GM18499 (cell line): ENCODE data around the gene LGI2.

Source experiments
- ATAC-seq: cut with Tn5 transposase; IDR thresholded peaks from one replicate; pipeline ENCODE4 v1.9.1; 2021; ENCODE audit warnings: moderate number of reproducible peaks; ENCODE audit not compliant: insufficient read depth, unreplicated experiment

LGI2 gene

DNA sequence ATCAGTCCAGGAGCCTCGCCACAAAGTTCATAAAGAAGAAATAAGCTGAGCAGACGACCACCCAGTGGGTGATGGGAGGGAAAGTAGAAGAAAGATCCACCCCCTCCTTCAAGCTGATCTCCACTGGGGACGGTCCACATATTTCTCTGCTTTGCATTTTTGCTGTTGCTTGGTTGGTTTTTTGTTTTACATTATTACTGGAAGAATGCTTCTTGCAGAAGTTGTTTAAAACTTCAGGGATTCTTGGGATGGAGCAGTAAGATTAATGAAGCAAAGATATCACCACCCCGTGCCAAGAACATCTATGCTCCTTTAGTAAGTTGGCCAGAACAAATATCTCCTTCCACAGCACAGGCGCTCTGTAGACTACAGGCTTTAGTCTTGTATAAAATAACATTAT, 30.1 kb downstream of the LGI2 start:
- ATAC-seq, result no peak

GRCh38 chr4:24999392-25000089, 31.2 kb downstream of the LGI2 start:
- no peak for ATAC-seq

GRCh38 chr4:24995346-24995919, 35.3 kb downstream of the LGI2 start:
- ATAC-seq, result no peak

GRCh38 chr4:24993551-24994080, 37.1 kb downstream of the LGI2 start:
- no peak for ATAC-seq

DNA sequence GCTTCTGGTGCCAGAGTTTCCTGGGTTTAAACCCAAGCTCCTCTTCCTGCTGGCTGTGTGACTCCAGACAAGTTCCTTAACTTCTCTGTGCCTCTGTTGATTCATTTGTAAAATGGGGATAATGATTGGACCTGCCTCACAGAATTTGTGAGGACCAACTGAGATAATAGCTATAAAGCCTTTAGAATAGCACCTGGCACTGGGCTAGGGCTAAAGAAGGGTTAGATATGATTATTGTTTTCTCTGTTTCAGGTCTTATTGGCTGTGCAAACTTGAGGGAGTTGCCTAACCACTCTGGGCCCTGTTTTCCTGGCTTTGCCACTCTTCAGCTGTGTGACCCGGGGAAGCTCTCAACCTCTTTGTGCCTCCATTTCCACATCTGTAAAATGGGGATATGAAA, 37.8 kb downstream of the LGI2 start:
- ATAC-seq, result no peak

DNA sequence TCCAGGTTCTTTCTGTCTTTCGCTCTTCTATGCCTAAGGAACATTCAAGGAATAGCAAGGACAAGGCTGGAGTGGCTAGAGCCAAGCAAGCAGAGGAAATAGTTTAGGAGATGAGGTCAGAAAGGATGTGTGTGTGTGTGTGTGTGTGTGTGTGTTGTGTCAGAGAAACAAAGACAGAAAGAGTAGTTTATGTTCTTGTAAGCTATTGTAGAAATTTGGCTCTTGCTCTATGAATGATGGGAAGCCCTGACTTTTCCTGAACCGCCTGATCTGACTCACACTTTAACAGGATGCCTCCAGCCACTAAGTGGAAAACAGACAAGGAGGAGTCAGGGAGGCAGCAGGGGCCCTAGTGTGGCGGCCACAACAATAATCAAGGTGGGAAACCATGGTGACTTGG, 39.7 kb downstream of the LGI2 start:
- ATAC-seq, result no peak

GRCh38 chr4:24989327-24989726, 41.4 kb downstream of the LGI2 start:
- ATAC-seq, result no peak

DNA sequence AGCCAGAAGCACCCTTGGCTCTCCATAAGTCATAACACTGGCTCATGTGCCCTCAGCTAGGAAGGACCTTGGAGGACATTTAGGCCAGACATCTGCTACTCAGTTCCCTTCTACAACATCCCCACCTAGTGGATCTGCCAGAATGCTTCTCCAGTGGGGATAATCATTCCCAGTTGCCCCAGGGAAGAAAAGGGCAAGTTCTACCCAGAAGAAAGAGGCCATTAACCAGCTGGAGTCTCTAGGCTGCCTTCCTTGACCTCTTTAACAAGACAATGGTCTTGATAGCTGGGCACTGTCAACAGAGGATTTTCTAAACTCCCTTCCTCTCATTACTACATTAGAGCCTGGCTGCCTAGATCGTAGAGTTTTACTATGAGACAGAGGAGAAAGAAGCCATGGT, 42.0 kb downstream of the LGI2 start:
- no peak for ATAC-seq

GRCh38 chr4:24984602-24985532, 45.9 kb downstream of the LGI2 start:
- ATAC-seq, result no peak

GRCh38 chr4:24980740-24981139, 50.0 kb downstream of the LGI2 start:
- no peak for ATAC-seq

- no peak for ATAC-seq
These were observed 50.6 kb downstream of the LGI2 start for GRCh38 chr4:24980064-24980690.

DNA sequence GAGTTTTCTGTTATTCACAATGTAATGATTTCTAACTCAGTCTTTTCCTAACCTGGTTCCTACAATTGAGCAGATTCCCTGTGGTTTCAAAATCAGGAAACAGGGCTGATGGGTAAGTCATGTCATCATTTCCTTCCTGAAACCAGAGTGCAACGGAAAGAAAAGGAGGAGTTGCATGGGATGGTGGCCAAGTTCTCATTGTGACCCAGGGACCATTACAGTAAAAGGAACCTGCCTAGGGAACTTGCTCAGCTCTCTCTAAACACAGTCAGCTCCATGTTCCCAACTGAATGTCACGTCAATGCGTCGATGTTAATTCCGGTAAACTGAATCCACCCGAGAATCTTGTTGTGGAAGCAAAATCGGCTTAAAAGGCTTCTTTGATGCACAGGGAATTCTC, 51.2 kb downstream of the LGI2 start:
- ATAC-seq, result no peak

- no peak for ATAC-seq
These were observed 52.3 kb downstream of the LGI2 start for GRCh38 chr4:24978291-24979075.

DNA sequence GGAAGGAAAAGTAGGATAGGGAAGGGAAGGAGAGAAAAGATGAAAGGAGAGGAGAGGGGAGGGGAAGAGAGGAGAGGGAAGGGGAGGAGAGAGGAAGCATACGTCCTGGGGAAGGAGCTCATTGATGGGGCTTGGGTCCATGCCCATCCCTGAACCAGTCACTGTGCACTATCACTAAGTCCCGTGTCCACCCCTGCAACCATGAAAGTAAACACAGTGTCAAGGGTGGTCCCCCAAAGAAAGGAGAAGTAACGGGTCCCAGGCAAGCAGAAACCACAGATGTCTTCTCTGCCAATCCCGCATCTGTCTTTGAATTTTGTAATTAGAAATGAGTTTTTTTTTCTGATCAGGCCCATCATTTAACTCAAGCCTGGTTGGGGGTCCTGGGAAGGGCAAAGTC, 55.2 kb downstream of the LGI2 start:
- ATAC-seq, result no peak

DNA sequence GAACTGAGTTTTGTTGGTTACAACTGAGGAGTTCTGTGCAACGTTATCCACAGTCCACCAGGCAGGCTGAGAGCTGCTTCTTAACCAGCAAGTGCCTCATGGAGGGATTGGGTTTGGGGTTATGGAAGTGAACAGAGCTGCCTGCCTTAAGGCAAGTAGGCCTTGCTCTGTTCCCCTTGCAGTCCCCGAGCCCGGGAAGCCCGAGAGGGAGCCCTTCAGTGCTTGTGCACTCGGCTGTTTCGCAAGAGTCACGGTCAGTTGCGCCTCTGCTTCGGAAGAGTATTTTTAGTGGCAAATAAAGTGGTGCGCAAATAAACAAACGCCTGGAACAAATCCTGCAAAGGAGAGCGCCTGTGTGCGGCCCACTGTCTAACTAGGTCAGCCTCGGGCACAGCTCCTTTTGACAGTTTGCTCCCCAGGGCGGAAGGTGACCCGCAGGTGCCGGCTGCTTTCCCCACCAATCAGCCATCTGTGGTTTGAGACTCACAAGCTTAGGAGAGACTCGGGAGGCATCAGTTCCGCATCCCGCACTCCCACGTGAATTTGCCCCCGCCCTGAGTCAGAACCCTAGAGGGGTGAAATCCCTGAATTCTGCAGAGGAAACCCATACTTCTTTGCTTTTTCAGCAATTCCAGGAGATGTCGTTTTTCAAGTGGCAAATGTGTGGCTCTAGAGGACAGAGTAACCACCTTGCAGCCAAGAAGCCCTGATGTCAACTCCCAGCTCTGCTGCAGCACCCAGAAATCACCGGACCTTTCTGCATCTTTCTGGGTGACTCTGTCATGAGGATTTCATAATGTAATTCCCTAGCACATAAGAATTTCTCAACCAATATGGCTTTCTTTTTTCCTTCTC, 56.8 kb downstream of the LGI2 start:
- no peak for ATAC-seq

GRCh38 chr4:24973404-24973746, 57.4 kb downstream of the LGI2 start:
- no peak for ATAC-seq

DNA sequence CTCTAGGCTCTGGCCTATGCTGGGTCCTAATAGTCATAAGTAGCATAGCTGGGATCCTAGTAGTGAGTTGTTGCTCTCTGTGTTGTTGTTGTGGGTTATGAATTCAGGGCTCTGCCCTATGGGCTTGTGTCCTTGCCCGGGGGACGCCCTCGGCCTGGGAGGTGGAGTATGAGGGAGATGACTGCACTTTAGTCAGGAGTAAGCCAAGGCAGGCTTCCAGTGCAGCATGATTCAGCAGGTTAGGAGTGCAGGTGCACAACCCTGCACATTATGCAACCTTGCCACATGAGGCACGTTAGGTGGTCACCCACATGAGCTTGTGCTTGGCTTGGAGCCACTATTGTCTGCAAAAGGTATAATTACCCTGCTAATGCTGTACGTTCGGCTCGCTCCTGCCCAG, 59.6 kb downstream of the LGI2 start:
- no peak for ATAC-seq

DNA sequence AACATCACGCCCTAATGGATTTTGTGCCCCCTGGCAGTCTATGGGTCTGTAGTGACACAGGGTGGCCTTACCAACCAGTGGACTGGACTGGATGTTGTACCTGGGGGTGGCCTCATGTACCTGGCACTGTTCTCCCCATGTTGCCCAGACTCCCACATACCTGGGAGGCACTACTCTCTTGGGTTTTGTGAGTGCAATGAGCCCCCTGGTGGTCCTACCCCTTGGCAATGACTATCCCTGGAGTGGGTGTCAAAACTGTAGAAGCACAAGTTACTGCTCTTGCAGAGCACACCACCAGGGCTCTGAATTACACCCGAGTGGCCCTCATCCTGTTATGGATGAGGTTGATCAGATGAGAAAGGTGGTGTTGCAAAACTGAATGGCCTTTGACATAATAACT, 60.1 kb downstream of the LGI2 start:
- ATAC-seq, result no peak

- ATAC-seq, result no peak
These were observed 60.6 kb downstream of the LGI2 start for GRCh38 chr4:24970191-24970590.
